Neuronal stem cell (in vitro differentiated cells): ENCODE results near the gene IFNL3. TPM values are rescaled to one million over a fixed set of nuclear protein-coding genes. Genes with fewer than 3 reads are reported as not detected.
"Not testable (repeated sequence)": the region's sequence is repeated elsewhere in the genome, so short reads cannot be mapped to it uniquely, and the experiment has no call there.

Experiments
- DNase-seq: peaks from one replicate; pipeline ENCODE4 v3.0.0-alpha.2; 2013; ENCODE audit warnings: low spot score
- H2AFZ ChIP-seq: one replicate; pipeline ENCODE4 v1.6.1; 2013; ENCODE audit warnings: mild to moderate bottlenecking, low read length, inconsistent platforms
- H2AK5ac ChIP-seq: 2 replicates; pipeline ENCODE4 v1.6.1; 2013; ENCODE audit warnings: low read depth, mild to moderate bottlenecking, inconsistent platforms, low read length, moderate library complexity, mixed read lengths
- H2BK120ac ChIP-seq: 2 replicates; pipeline ENCODE4 v1.6.1; 2013; ENCODE audit warnings: low read depth, mild to moderate bottlenecking, inconsistent platforms, low read length, moderate library complexity, mixed read lengths
- H2BK12ac ChIP-seq: one replicate; pipeline ENCODE4 v1.6.1; 2013; ENCODE audit warnings: low read length, inconsistent platforms
- H2BK15ac ChIP-seq: 2 replicates; pipeline ENCODE4 v1.6.1; 2013; ENCODE audit warnings: mild to moderate bottlenecking, low read length, inconsistent platforms, mixed read lengths
- H2BK5ac ChIP-seq: one replicate; pipeline ENCODE4 v1.6.1; 2013; ENCODE audit warnings: inconsistent platforms, mild to moderate bottlenecking, low read length, moderate library complexity
- H3K14ac ChIP-seq: one replicate; pipeline ENCODE4 v1.6.1; 2013; ENCODE audit warnings: low read length, inconsistent platforms
- H3K18ac ChIP-seq: 2 replicates; pipeline ENCODE4 v1.6.1; 2013; ENCODE audit warnings: low read length, inconsistent platforms
- H3K23ac ChIP-seq: 2 replicates; pipeline ENCODE4 v1.6.1; 2013; ENCODE audit warnings: low read depth, mild to moderate bottlenecking, mixed read lengths, low read length, inconsistent platforms; ENCODE audit not compliant: poor library complexity
- H3K27ac ChIP-seq: replicated peaks from 3 replicates; pipeline ENCODE4 v1.5.1; 2013; ENCODE audit warnings: low read length, inconsistent platforms
- H3K27me3 ChIP-seq, 3 experiments: 2 replicates each; pipeline ENCODE4 v1.6.1; 2013; ENCODE audit warnings: low read length in 3 of 3, mild to moderate bottlenecking in 2 of 3, inconsistent platforms in 1 of 3, low read depth in 1 of 3, mixed read lengths in 1 of 3, moderate library complexity in 1 of 3; ENCODE audit not compliant: control insufficient read depth in 3 of 3, insufficient read depth in 3 of 3
- H3K36me3 ChIP-seq, 2 donors: replicated peaks in 1 of 2; 2 replicates each; pipeline ENCODE4 v1.6.1; 2013; ENCODE audit warnings: low read length in 2 of 2; ENCODE audit not compliant: control insufficient read depth in 2 of 2, insufficient read depth in 2 of 2
- H3K4ac ChIP-seq: 2 replicates; pipeline ENCODE4 v1.6.1; 2013; ENCODE audit warnings: inconsistent platforms, mild to moderate bottlenecking, low read length, moderate library complexity
- H3K4me1 ChIP-seq, 2 donors: 1 replicate in 1 of 2; 2 replicates in 1 of 2; pipeline ENCODE4 v1.6.1; 2013; ENCODE audit warnings: low read length in 2 of 2, low read depth in 1 of 2; ENCODE audit not compliant: control insufficient read depth in 2 of 2, insufficient read depth in 1 of 2
- H3K4me2 ChIP-seq: one replicate; pipeline ENCODE4 v1.6.1; 2013; ENCODE audit warnings: mild to moderate bottlenecking, low read length, inconsistent platforms; ENCODE audit not compliant: insufficient read depth, poor library complexity, severe bottlenecking
- H3K4me3 ChIP-seq, 2 donors: 2 replicates each; pipeline ENCODE4 v1.5.1; 2013; ENCODE audit warnings: low read length in 2 of 2, mild to moderate bottlenecking in 2 of 2, inconsistent platforms in 1 of 2, moderate library complexity in 1 of 2
- H3K79me1 ChIP-seq: one replicate; pipeline ENCODE4 v1.6.1; 2013; ENCODE audit warnings: low read depth, mild to moderate bottlenecking, inconsistent platforms, low read length, moderate library complexity
- H3K9ac ChIP-seq: one replicate; pipeline ENCODE4 v1.6.1; 2013; ENCODE audit warnings: mild to moderate bottlenecking, low read depth, low read length, inconsistent platforms; ENCODE audit not compliant: poor library complexity
- H3K9me3 ChIP-seq, 2 donors: replicated peaks in 1 of 2; 2 replicates each; pipeline versions ENCODE3 to v1.6.1; 2013; ENCODE audit warnings: low read length in 2 of 2, mild to moderate bottlenecking in 2 of 2, inconsistent platforms in 1 of 2, low read depth in 1 of 2, mixed read lengths in 1 of 2, moderate library complexity in 1 of 2; ENCODE audit not compliant: control insufficient read depth in 2 of 2, insufficient read depth in 1 of 2
- H4K8ac ChIP-seq: one replicate; pipeline ENCODE4 v1.6.1; 2013; ENCODE audit warnings: low read depth, mild to moderate bottlenecking, inconsistent platforms, low read length, moderate library complexity
- H4K91ac ChIP-seq: one replicate; pipeline ENCODE4 v1.6.1; 2013; ENCODE audit warnings: low read length, low read depth, mild to moderate bottlenecking, inconsistent platforms; ENCODE audit not compliant: poor library complexity
- WGBS, 2 donors: extraction: QIAGEN DNeasy Blood & Tissue Kit; methylation state at CpG; one replicate each; pipeline ENCODE4 v1.1.7; 2013; ENCODE audit warnings: missing lambda C conversion rate in 2 of 2, mixed read lengths in 1 of 2; ENCODE audit not compliant: insufficient read length in 2 of 2, insufficient replicate concordance in 1 of 2; ENCODE audit errors: extremely low coverage in 2 of 2; 5-methylcytosine and 5-hydroxymethylcytosine counted together
- polyA plus RNA-seq, 2 experiments: library from polyadenylated mRNA; stranded (reverse); fragments of 200-250 nt; gene quantifications; one replicate each; pipeline ENCODE4 v1.2.3, GENCODE V29; 2013

Gene IFNL3
- polyA plus RNA-seq (2013, experiment 1 of 2): not detected
- 0.06 TPM for polyA plus RNA-seq (2013, experiment 2 of 2)

- no CpG with 5 or more reads among the region's 12 CpGs for WGBS, 2 donors
- H3K9me3 ChIP-seq: not testable (repeated sequence)
Observed at GRCh38 chr19:39244410-39245100, at the start of gene IFNL3. IFNL3 (minus strand) TSS chr19:39245006; CDS start chr19:39244967, 39 bp downstream.

GRCh38 chr19:39293394-39293793 lies 48.6 kb upstream of the IFNL3 start:
- Histone ChIP-seq H3K36me3 (no peaks in the 10 kb centered on the region), H3K9ac (no peak overlapping the region), H3K79me1 (no peaks in the 10 kb centered on the region), H3K4me3 (no peak overlapping the region), H2AFZ (peak overlapping the region; percentile 11), H2BK15ac (no peak overlapping the region), H2AK5ac (no peak overlapping the region), H2BK5ac (no peak overlapping the region), H3K4me2 (no peak overlapping the region), H2BK12ac (no peak overlapping the region), H3K27me3 (peaks cover 0 to 38% (median 6%) of the 10 kb centered on the region in 3 experiments), H3K18ac (no peak overlapping the region), H4K8ac (no peak overlapping the region), H3K4me1 (no peaks in the 10 kb centered on the region), H3K9me3 (no peaks in the 10 kb centered on the region), H2BK120ac (no peak overlapping the region), H4K91ac (no peak overlapping the region), H3K4ac (no peak overlapping the region), H3K23ac (no peak overlapping the region), H3K27ac (no peak overlapping the region), H3K14ac (no peak overlapping the region)
- no CpG with 5 or more reads among the region's 4 CpGs for WGBS, 2 donors
- no peak for DNase-seq

More at GRCh38 chr19:39244410-39245100, at the start of gene IFNL3:
- DNase-seq, H2AFZ ChIP-seq, H2BK5ac ChIP-seq, H2BK12ac ChIP-seq, H3K4me3 ChIP-seq, H3K14ac ChIP-seq, H2AK5ac ChIP-seq, H3K4me1 ChIP-seq, H3K79me1 ChIP-seq, H4K91ac ChIP-seq, H3K9ac ChIP-seq, H3K27ac ChIP-seq, H3K4me2 ChIP-seq, H3K18ac ChIP-seq, H2BK120ac ChIP-seq, H4K8ac ChIP-seq, H3K23ac ChIP-seq, H2BK15ac ChIP-seq, H3K36me3 ChIP-seq, H3K4ac ChIP-seq: not testable (repeated sequence)
- peaks cover 19 to 34% (median 28%) of the 10 kb centered on the region in 3 experiments for H3K27me3 ChIP-seq

- H3K4me3 ChIP-seq: no peak overlapping the region
- no peak overlapping the region for H3K18ac ChIP-seq
- H3K27me3 ChIP-seq: peaks cover 0 to 7% (median 0%) of the 10 kb centered on the region in 3 experiments
- H3K9me3 ChIP-seq: peaks cover 0 to 5% of the 10 kb centered on the region in 2 donors
- no peak overlapping the region for H2BK15ac ChIP-seq
- no peak overlapping the region for H3K14ac ChIP-seq
- no peaks in the 10 kb centered on the region for H3K36me3 ChIP-seq
- H2BK120ac ChIP-seq: no peak overlapping the region
- H3K4me2 ChIP-seq: no peak overlapping the region
- H2AFZ ChIP-seq: no peak overlapping the region
- H2AK5ac ChIP-seq: no peak overlapping the region
- H3K79me1 ChIP-seq: no peaks in the 10 kb centered on the region
- H3K27ac ChIP-seq: no peak overlapping the region
- H3K4ac ChIP-seq: no peak overlapping the region
- WGBS, 2 donors: no CpG with 5 or more reads among the region's 1 CpG
- H4K91ac ChIP-seq: no peak overlapping the region
- H3K23ac ChIP-seq: no peak overlapping the region
- no peak overlapping the region for H3K9ac ChIP-seq
- H2BK5ac ChIP-seq: no peak overlapping the region
- no peaks in the 10 kb centered on the region for H3K4me1 ChIP-seq
- DNase-seq: no peak
- H4K8ac ChIP-seq: no peak overlapping the region
- H2BK12ac ChIP-seq: no peak overlapping the region
Observed at GRCh38 chr19:39284032-39284431, 39.2 kb upstream of the IFNL3 start.

- Histone ChIP-seq H3K23ac (no peak overlapping the region), H3K27ac (no peak overlapping the region), H2AK5ac (no peak overlapping the region), H3K9ac (no peak overlapping the region), H4K8ac (no peak overlapping the region), H3K36me3 (no peaks in the 10 kb centered on the region), H2BK120ac (no peak overlapping the region), H4K91ac (no peak overlapping the region), H3K4me2 (no peak overlapping the region), H3K18ac (no peak overlapping the region), H3K79me1 (no peaks in the 10 kb centered on the region), H2AFZ (no peak overlapping the region), H2BK15ac (no peak overlapping the region), H3K4me3 (no peak overlapping the region), H3K4ac (no peak overlapping the region), H3K9me3 (peaks cover 0 to 5% of the 10 kb centered on the region in 2 donors), H3K4me1 (no peaks in the 10 kb centered on the region), H2BK5ac (no peak overlapping the region), H2BK12ac (no peak overlapping the region), H3K27me3 (peaks cover 0 to 13% (median 0%) of the 10 kb centered on the region in 3 experiments), H3K14ac (no peak overlapping the region)
- no peak for DNase-seq
- WGBS, 2 donors: no CpG with 5 or more reads among the region's 1 CpG
Observed at GRCh38 chr19:39282021-39282420, 37.2 kb upstream of the IFNL3 start.
